GM20431 (cell line): Measurements from ENCODE around the gene MICALL2.

Experiments
- in situ Hi-C: fragments of 300-500 bp; cut with MseI, MboI; formaldehyde crosslinking; loops from one replicate; pipeline ENCODE4 v1.15.0; 2020; ENCODE audit warnings: low sequenced_read_pairs; ENCODE audit not compliant: unreplicated experiment

MICALL2 gene

GRCh38 chr7:1458683-1459511 lies at the start of gene MICALL2:
Gene MICALL2 (minus strand): TSS chr7:1459470. CDS start chr7:1459326, 144 bp downstream.
- in situ Hi-C loops = no loop called here

- in situ Hi-C loops = no loop called here
These were observed 49.0 kb upstream of the MICALL2 start for GRCh38 chr7:1508277-1508758.

- in situ Hi-C loops = no loop called here
These were observed 46.7 kb upstream of the MICALL2 start for GRCh38 chr7:1505731-1506550.

GRCh38 chr7:1503816-1504775 lies 44.8 kb upstream of the MICALL2 start, which contains the start of gene INTS1:
Gene INTS1 (minus strand): TSS chr7:1504389. CDS start chr7:1503960, 429 bp downstream.
- in situ Hi-C loops = no loop called here

GRCh38 chr7:1503390-1503789 lies 44.1 kb upstream of the MICALL2 start:
- in situ Hi-C loops = no loop called here

- in situ Hi-C loops = no loop called here
These were observed 43.6 kb upstream of the MICALL2 start for GRCh38 chr7:1502845-1503244.

GRCh38 chr7:1501487-1502270 lies 42.4 kb upstream of the MICALL2 start:
- in situ Hi-C loops = no loop called here

GRCh38 chr7:1500064-1500807 lies 41.0 kb upstream of the MICALL2 start:
- in situ Hi-C loops = no loop called here

- in situ Hi-C loops = no loop called here
These were observed 40.2 kb upstream of the MICALL2 start for GRCh38 chr7:1499367-1500029.

GRCh38 chr7:1498370-1499305 lies 39.4 kb upstream of the MICALL2 start:
- in situ Hi-C loops = no loop called here

- in situ Hi-C loops = no loop called here
These were observed 38.1 kb upstream of the MICALL2 start for GRCh38 chr7:1497293-1497927.

GRCh38 chr7:1496531-1497292 lies 37.4 kb upstream of the MICALL2 start:
- in situ Hi-C loops = no loop called here

- in situ Hi-C loops = no loop called here
These were observed 36.4 kb upstream of the MICALL2 start for GRCh38 chr7:1495564-1496242.

GRCh38 chr7:1494866-1495563 lies 35.7 kb upstream of the MICALL2 start:
- in situ Hi-C loops = no loop called here

GRCh38 chr7:1494447-1494846 lies 35.2 kb upstream of the MICALL2 start:
- in situ Hi-C loops = no loop called here
